Activated CD4-positive, alpha-beta T cell treated with anti-CD3 and anti-CD28 coated beads, Interleukin-2, amount 50 U/mL, for 24 hours (primary cell): ENCODE results near the gene EDA.

Experiments
- DNase-seq, 2 donors: peaks; one replicate each; pipeline ENCODE4 v3.0.0-alpha.2; 2020; ENCODE audit warnings: low read depth in 1 of 2, low spot score in 1 of 2

The EDA gene

GRCh38 chrX:70022616-70023015 lies 406.7 kb downstream of the EDA start:
- DNase-seq: no peak

GRCh38 chrX:70025464-70025863 lies 409.6 kb downstream of the EDA start:
- DNase-seq: no peak

- DNase-seq: no peak
Measured at GRCh38 chrX:70026112-70026850, 410.4 kb downstream of the EDA start.

GRCh38 chrX:70026851-70027200 lies 410.9 kb downstream of the EDA start:
- DNase-seq: no peak

- DNase-seq: no peak
Measured at GRCh38 chrX:70029863-70030262, 413.9 kb downstream of the EDA start.

- peak in 1 of 2 donors; percentile 17 for DNase-seq
Measured at GRCh38 chrX:70030301-70030767, 414.4 kb downstream of the EDA start.

GRCh38 chrX:70032792-70033191 lies 416.9 kb downstream of the EDA start:
- no peak for DNase-seq

- DNase-seq: no peak
Measured at GRCh38 chrX:70033348-70034051, 417.6 kb downstream of the EDA start.

GRCh38 chrX:70034646-70035045 lies 418.7 kb downstream of the EDA start:
- DNase-seq: no peak

- DNase-seq: no peak
Measured at GRCh38 chrX:70038515-70038914, 422.6 kb downstream of the EDA start.

- DNase-seq: no peak
Measured at GRCh38 chrX:70038951-70039350, 423.0 kb downstream of the EDA start.

- no peak for DNase-seq
Measured at GRCh38 chrX:70039758-70040157, 423.8 kb downstream of the EDA start.

GRCh38 chrX:70041993-70042392 lies 426.1 kb downstream of the EDA start:
- DNase-seq: no peak

GRCh38 chrX:70042399-70043371 lies 426.8 kb downstream of the EDA start:
- DNase-seq: no peak

GRCh38 chrX:70043685-70044084 lies 427.8 kb downstream of the EDA start:
- no peak for DNase-seq

GRCh38 chrX:70044541-70045245 lies 428.8 kb downstream of the EDA start:
- no peak for DNase-seq

GRCh38 chrX:70046978-70047377 lies 431.1 kb downstream of the EDA start:
- no peak for DNase-seq

- no peak for DNase-seq
Measured at GRCh38 chrX:70049406-70049805, 433.5 kb downstream of the EDA start.

- no peak for DNase-seq
Measured at GRCh38 chrX:70049925-70050324, 434.0 kb downstream of the EDA start, which contains the start of gene AWAT2. TSS of gene AWAT2 (minus strand) at chrX:70049938. CDS start at chrX:70049932, 6 bp downstream.

- no peak for DNase-seq
Measured at GRCh38 chrX:70052895-70053615, 437.1 kb downstream of the EDA start.
